ENCODE measurements around the gene POP4. TPM values are rescaled to one million over a fixed set of nuclear protein-coding genes. Genes with fewer than 3 reads are reported as not detected.

POP4 gene
- total and polyA plus RNA-seq, 9 of the 15 experiments (the other 6 are each of a cell fraction or from before 2014, with no cell fraction given): 42.1 to 128 (median 99.0) TPM

DNA sequence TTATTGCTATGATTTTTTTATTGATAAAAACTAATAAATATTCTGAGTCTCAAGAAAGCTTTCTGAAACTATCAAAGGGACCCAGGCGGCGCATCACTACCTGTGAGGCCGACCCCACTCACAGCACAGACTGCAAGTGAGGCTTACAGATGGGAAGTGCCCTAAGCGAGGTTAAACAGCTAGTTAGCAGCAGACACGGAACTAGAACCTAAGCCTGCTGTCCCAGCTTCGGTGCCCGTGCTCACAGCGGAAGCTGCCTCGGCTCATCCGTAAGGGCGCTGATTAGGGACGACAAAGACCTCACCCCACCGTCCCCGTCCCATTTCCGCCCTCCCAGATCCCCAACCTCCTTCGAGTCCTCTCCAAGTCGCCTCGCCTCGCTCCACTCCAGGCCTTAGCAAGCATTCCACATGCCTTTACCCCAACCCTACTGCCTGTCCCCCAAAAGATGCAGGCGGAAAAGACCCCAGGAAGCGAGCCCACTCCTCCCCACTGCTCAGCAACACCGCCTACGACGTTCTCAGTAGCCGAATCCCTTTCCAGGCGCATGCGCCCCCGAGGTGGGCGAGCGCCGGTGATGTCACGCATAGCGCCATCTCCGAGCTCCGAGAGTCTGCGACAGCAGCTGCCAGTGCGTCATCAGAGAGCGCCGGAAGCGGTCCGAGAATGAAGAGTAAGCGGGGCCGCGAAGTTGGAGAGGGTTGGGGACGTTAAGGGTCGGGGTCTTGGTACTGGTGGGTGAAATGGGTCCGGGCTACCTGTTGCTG lies at the start of gene POP4 (continued):
- TF ChIP-seq E2F8 (IDR thresholded peaks at IDR 0.05; ENCODE audit: low read depth, partially characterized antibody) (peak; percentile 95), SMARCA4 (IDR thresholded peaks at IDR 0.05) (peak; percentile 63; the same call in 1 of the 2 replicates), TAF9B (IDR thresholded peaks at IDR 0.05; ENCODE audit: partially characterized antibody) (peak; percentile 88), CREB1 (IDR thresholded peaks at IDR 0.05) (peak; percentile 99), CREB1 (CRISPR knock-in tag; IDR thresholded peaks at IDR 0.05) (peak; percentile 99), CXXC5 (CRISPR knock-in tag; IDR thresholded peaks at IDR 0.05) (peak; percentile 84), CEBPG (CRISPR knock-in tag; IDR thresholded peaks at IDR 0.05) (no peak), CEBPG (tag; conservative IDR thresholded peaks at IDR 0.05 in 1 of 2, IDR thresholded peaks at IDR 0.05 in 1 of 2) (no peak), TCF7L2 (IDR thresholded peaks at IDR 0.05; ENCODE audit: low read depth, low read length) (no peak)
- TF ChIP-seq, protein P1, sequence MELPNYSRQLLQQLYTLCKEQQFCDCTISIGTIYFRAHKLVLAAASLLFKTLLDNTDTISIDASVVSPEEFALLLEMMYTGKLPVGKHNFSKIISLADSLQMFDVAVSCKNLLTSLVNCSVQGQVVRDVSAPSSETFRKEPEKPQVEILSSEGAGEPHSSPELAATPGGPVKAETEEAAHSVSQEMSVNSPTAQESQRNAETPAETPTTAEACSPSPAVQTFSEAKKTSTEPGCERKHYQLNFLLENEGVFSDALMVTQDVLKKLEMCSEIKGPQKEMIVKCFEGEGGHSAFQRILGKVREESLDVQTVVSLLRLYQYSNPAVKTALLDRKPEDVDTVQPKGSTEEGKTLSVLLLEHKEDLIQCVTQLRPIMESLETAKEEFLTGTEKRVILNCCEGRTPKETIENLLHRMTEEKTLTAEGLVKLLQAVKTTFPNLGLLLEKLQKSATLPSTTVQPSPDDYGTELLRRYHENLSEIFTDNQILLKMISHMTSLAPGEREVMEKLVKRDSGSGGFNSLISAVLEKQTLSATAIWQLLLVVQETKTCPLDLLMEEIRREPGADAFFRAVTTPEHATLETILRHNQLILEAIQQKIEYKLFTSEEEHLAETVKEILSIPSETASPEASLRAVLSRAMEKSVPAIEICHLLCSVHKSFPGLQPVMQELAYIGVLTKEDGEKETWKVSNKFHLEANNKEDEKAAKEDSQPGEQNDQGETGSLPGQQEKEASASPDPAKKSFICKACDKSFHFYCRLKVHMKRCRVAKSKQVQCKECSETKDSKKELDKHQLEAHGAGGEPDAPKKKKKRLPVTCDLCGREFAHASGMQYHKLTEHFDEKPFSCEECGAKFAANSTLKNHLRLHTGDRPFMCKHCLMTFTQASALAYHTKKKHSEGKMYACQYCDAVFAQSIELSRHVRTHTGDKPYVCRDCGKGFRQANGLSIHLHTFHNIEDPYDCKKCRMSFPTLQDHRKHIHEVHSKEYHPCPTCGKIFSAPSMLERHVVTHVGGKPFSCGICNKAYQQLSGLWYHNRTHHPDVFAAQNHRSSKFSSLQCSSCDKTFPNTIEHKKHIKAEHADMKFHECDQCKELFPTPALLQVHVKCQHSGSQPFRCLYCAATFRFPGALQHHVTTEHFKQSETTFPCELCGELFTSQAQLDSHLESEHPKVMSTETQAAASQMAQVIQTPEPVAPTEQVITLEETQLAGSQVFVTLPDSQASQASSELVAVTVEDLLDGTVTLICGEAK (IDR thresholded peaks at IDR 0.05): peak; percentile 85
- TF ChIP-seq, protein P1 (CRISPR knock-in tag; IDR thresholded peaks at IDR 0.05): no peak
- TF ChIP-seq, protein P2, sequence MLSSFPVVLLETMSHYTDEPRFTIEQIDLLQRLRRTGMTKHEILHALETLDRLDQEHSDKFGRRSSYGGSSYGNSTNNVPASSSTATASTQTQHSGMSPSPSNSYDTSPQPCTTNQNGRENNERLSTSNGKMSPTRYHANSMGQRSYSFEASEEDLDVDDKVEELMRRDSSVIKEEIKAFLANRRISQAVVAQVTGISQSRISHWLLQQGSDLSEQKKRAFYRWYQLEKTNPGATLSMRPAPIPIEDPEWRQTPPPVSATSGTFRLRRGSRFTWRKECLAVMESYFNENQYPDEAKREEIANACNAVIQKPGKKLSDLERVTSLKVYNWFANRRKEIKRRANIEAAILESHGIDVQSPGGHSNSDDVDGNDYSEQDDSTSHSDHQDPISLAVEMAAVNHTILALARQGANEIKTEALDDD (IDR thresholded peaks at IDR 0.05): peak; percentile 97
- TF ChIP-seq, protein P3, sequence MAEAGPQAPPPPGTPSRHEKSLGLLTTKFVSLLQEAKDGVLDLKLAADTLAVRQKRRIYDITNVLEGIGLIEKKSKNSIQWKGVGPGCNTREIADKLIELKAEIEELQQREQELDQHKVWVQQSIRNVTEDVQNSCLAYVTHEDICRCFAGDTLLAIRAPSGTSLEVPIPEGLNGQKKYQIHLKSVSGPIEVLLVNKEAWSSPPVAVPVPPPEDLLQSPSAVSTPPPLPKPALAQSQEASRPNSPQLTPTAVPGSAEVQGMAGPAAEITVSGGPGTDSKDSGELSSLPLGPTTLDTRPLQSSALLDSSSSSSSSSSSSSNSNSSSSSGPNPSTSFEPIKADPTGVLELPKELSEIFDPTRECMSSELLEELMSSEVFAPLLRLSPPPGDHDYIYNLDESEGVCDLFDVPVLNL (CRISPR knock-in tag; IDR thresholded peaks at IDR 0.05; ENCODE audit: low read depth): no peak

Measured in K562 (cell line).